Bronchial epithelial cell (primary cell): ENCODE measurements around the gene EFCAB8. TPM values are rescaled to one million over a fixed set of nuclear protein-coding genes. Genes with fewer than 3 reads are reported as not detected.

Source experiments
- DNase-seq: peaks from one replicate; pipeline ENCODE4 v3.0.0-alpha.2; 2010; ENCODE audit warnings: low read depth
- FAIRE-seq: peaks from 2 replicates; lab custom pipeline; 2011; peaks lifted over from hg19 to GRCh38; lab: Jason Lieb, UNC
- H3K27me3 ChIP-seq: 2 replicates; pipeline ENCODE4 v1.5.1; 2011; ENCODE audit warnings: low read length; ENCODE audit not compliant: control insufficient read depth, insufficient read depth
- H3K36me3 ChIP-seq: 2 replicates; pipeline ENCODE4 v1.5.1; 2011; ENCODE audit warnings: low read length; ENCODE audit not compliant: control insufficient read depth, insufficient read depth
- H3K4me3 ChIP-seq: 2 replicates; pipeline ENCODE4 v1.5.1; 2011; ENCODE audit warnings: mild to moderate bottlenecking, low read depth, low read length, control low read depth
- CTCF ChIP-seq: IDR thresholded peaks from 2 replicates; pipeline ENCODE4 v1.5.1; 2011; ENCODE audit warnings: mild to moderate bottlenecking, moderate library complexity, low read length, control low read depth, inconsistent platforms; ENCODE audit not compliant: insufficient read depth, severe bottlenecking
- total RNA-seq: library from RNA; depleted of rRNA; stranded (reverse); fragments of >200 nt; gene quantifications from 2 replicates; pipeline ENCODE4 v1.2.1, GENCODE V29; 2014

EFCAB8 gene
- total RNA-seq, 1 donor from 2014 or later: under 0.01 TPM

- Histone ChIP-seq H3K4me3 (no peak overlapping the region), H3K27me3 (no peaks in the 10 kb centered on the region), H3K36me3 (no peaks in the 10 kb centered on the region)
- no peak for DNase-seq
- peak; percentile 60 for FAIRE-seq
- TF ChIP-seq CTCF: no peak
Observed at GRCh38 chr20:32999603-33000250, 141.0 kb downstream of the EFCAB8 start.

GRCh38 chr20:33000802-33001466, 142.2 kb downstream of the EFCAB8 start:
- Histone ChIP-seq H3K27me3 (no peaks in the 10 kb centered on the region), H3K36me3 (no peaks in the 10 kb centered on the region), H3K4me3 (no peak overlapping the region)
- FAIRE-seq: no peak
- no peak for DNase-seq
- no peak for TF ChIP-seq CTCF

- no peaks in the 10 kb centered on the region for H3K36me3 ChIP-seq
- FAIRE-seq (no peak), DNase-seq (no peak)
- no peak for TF ChIP-seq CTCF
- no peaks in the 10 kb centered on the region for H3K27me3 ChIP-seq
- H3K4me3 ChIP-seq: no peak overlapping the region
Observed at GRCh38 chr20:33002087-33002808, 143.5 kb downstream of the EFCAB8 start.

- FAIRE-seq (no peak), DNase-seq (no peak)
- Histone ChIP-seq H3K36me3 (no peaks in the 10 kb centered on the region), H3K27me3 (no peaks in the 10 kb centered on the region), H3K4me3 (no peak within 1 kb of the TSS)
- no peak for TF ChIP-seq CTCF
Observed at GRCh38 chr20:33004141-33004751, 145.5 kb downstream of the EFCAB8 start, which contains the start of gene SUN5. SUN5 (minus strand) TSS chr20:33004433; CDS start chr20:33004340, 93 bp downstream.

GRCh38 chr20:33005132-33005566, 146.4 kb downstream of the EFCAB8 start:
- no peaks in the 10 kb centered on the region for H3K27me3 ChIP-seq
- peak; percentile 31 for TF ChIP-seq CTCF
- H3K36me3 ChIP-seq: no peaks in the 10 kb centered on the region
- DNase-seq (no peak), FAIRE-seq (no peak)
- no peak overlapping the region for H3K4me3 ChIP-seq
